Adrenal gland (tissue), 12 donors: ENCODE data around the gene SOX2. TPM values are rescaled to one million over a fixed set of nuclear protein-coding genes. Genes with fewer than 3 reads are reported as not detected.

ENCODE experiments used
- DNase-seq, 7 donors: peaks; one replicate each; pipeline ENCODE4 v3.0.0-alpha.2; 2019 to 2020
- H3K27ac ChIP-seq, 5 donors: fragments of 200-600 bp; sonication (generic) in 4 of 5; 1 replicate in 3 of 5; 2 replicates in 2 of 5; pipeline versions ENCODE4 v1.5.1 to v1.8.0; 2016 to 2020; ENCODE audit warnings: mild to moderate bottlenecking in 1 of 5
- H3K27me3 ChIP-seq: fragments of 200-600 bp; 2 replicates; pipeline ENCODE4 v1.8.0; 2021
- H3K36me3 ChIP-seq, 2 donors: fragments of 200-600 bp; replicated peaks in 1 of 2; 1 replicate in 1 of 2; 2 replicates in 1 of 2; pipeline versions ENCODE4 v1.5.1 to v1.8.0; 2018 to 2022
- H3K4me1 ChIP-seq, 2 donors: fragments of 200-600 bp; replicated peaks in 1 of 2; 1 replicate in 1 of 2; 2 replicates in 1 of 2; pipeline versions ENCODE4 v1.5.1 to v1.8.0; 2018 to 2021
- H3K4me3 ChIP-seq, 4 donors: fragments of 200-600 bp; sonication (generic) in 3 of 4; one replicate each; pipeline ENCODE4 v1.5.1; 2016 to 2018
- H3K9me3 ChIP-seq, 3 donors: fragments of 200-600 bp; sonication (generic) in 1 of 3; replicated peaks in 1 of 3; 1 replicate in 2 of 3; 2 replicates in 1 of 3; pipeline versions ENCODE4 v1.5.1 to v1.8.0; 2016 to 2021
- POLR2A ChIP-seq, 2 donors: fragments of 450-650 bp; IDR thresholded peaks; one replicate each; pipeline ENCODE4 v1.6.1; 2017; ENCODE audit warnings: antibody characterized with exemption in 2 of 2, mild to moderate bottlenecking in 2 of 2, moderate library complexity in 1 of 2
- WGBS, 4 donors: extraction: QIAGEN DNeasy Blood & Tissue Kit in 2 of 4; methylation state at CpG; one replicate each; pipeline versions ENCODE4 v1.1.5 to v1.1.7; 2013 to 2017; 5-methylcytosine and 5-hydroxymethylcytosine counted together
- intact Hi-C, 2 donors: fragments of 100-400 bp; cut with DNase I; formaldehyde crosslinking; loops; one replicate each; pipeline versions ENCODE4 v1.14.1 to v1.15.0; 2022 to 2023
- polyA plus RNA-seq, 3 donors: library from polyadenylated mRNA; stranded (reverse); fragments of 200-250 nt in 2 of 3; fragments of 350-450 nt in 1 of 3; fragmentation: Illumina TruSeq in 1 of 3; extraction: RNeasy Lipid Tissue Mini Kit (QIAGEN cat#74804) in 1 of 3; gene quantifications; one replicate each; pipeline ENCODE4 v1.2.3, GENCODE V29; 2013 to 2014
- total RNA-seq, 9 donors: library from RNA; depleted of rRNA in 4 of 9; stranded (reverse); fragments of >200 nt in 4 of 9; fragments of 120-200 nt in 1 of 9; fragmentation: NEBNext Ultra II Directional in 1 of 9; extraction: Animal tissue kit (Norgen Biotek cat#: 25700) in 1 of 9; gene quantifications; one replicate each; pipeline versions ENCODE4 v1.1.0 to v1.2.4, GENCODE V29; 2013 to 2023
- TF ChIP-seq, protein P1 (sequence below), 6 experiments: fragments of 450-650 bp in 4 of 6; fragments of 200-600 bp in 2 of 6; sonication (generic) in 1 of 6; IDR thresholded peaks; 1 replicate in 5 of 6; 2 replicates in 1 of 6; pipeline versions ENCODE4 v1.5.1 to v1.8.0; 2016 to 2021; ENCODE audit warnings: antibody characterized with exemption in 6 of 6, mild to moderate bottlenecking in 2 of 6, moderate library complexity in 1 of 6
- donor health status: healthy with polysubstance abuse.
- donor health status: Bipolar disorder and iron deficiency.
- donor health status: DM: yes; HTN: yes; CAD: no.
- donor health status: DM: no; HTN: no; CAD: no.
- donor health status: DM: no; HTN: no; CAD: no.
- donor health status: DM: yes; HTN: yes; CAD: no.

Gene SOX2
- total and polyA plus RNA-seq, 12 donors: 0.18 to 1.2 (median 0.54) TPM; not detected in 3

DNA sequence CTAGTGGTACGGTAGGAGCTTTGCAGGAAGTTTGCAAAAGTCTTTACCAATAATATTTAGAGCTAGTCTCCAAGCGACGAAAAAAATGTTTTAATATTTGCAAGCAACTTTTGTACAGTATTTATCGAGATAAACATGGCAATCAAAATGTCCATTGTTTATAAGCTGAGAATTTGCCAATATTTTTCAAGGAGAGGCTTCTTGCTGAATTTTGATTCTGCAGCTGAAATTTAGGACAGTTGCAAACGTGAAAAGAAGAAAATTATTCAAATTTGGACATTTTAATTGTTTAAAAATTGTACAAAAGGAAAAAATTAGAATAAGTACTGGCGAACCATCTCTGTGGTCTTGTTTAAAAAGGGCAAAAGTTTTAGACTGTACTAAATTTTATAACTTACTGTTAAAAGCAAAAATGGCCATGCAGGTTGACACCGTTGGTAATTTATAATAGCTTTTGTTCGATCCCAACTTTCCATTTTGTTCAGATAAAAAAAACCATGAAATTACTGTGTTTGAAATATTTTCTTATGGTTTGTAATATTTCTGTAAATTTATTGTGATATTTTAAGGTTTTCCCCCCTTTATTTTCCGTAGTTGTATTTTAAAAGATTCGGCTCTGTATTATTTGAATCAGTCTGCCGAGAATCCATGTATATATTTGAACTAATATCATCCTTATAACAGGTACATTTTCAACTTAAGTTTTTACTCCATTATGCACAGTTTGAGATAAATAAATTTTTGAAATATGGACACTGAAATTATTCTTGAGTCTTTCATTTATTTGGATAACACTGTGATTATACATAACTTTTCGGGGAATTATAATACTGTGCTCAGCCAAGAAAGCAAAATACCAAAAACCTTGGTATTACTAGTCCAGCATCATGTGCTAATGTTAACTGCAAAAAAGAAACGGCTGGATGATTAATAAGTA, 2.2 kb downstream of the SOX2 start:
- Histone ChIP-seq H3K27ac (no peak overlapping the region), H3K4me1 (peaks cover 8 to 12% of the 10 kb centered on the region in 2 donors), H3K36me3 (no peaks in the 10 kb centered on the region), H3K4me3 (no peak overlapping the region), H3K27me3 (peaks cover 96% of the 10 kb centered on the region), H3K9me3 (no peaks in the 10 kb centered on the region)
- WGBS, 4 donors: 21 to 32% (median 23%) methylated on average over 13 of the region's 13 CpGs
- intact Hi-C loops: loop anchor here (5.0 to 10.0 kb wide), 3 partner anchors 541 to 973 kb away; no protein-coding TSS in a partner anchor
- no peak for DNase-seq
- TF ChIP-seq, protein P1, sequence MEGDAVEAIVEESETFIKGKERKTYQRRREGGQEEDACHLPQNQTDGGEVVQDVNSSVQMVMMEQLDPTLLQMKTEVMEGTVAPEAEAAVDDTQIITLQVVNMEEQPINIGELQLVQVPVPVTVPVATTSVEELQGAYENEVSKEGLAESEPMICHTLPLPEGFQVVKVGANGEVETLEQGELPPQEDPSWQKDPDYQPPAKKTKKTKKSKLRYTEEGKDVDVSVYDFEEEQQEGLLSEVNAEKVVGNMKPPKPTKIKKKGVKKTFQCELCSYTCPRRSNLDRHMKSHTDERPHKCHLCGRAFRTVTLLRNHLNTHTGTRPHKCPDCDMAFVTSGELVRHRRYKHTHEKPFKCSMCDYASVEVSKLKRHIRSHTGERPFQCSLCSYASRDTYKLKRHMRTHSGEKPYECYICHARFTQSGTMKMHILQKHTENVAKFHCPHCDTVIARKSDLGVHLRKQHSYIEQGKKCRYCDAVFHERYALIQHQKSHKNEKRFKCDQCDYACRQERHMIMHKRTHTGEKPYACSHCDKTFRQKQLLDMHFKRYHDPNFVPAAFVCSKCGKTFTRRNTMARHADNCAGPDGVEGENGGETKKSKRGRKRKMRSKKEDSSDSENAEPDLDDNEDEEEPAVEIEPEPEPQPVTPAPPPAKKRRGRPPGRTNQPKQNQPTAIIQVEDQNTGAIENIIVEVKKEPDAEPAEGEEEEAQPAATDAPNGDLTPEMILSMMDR (IDR thresholded peaks at IDR 0.05): no peak
- no peak for TF ChIP-seq POLR2A (IDR thresholded peaks at IDR 0.05)

DNA sequence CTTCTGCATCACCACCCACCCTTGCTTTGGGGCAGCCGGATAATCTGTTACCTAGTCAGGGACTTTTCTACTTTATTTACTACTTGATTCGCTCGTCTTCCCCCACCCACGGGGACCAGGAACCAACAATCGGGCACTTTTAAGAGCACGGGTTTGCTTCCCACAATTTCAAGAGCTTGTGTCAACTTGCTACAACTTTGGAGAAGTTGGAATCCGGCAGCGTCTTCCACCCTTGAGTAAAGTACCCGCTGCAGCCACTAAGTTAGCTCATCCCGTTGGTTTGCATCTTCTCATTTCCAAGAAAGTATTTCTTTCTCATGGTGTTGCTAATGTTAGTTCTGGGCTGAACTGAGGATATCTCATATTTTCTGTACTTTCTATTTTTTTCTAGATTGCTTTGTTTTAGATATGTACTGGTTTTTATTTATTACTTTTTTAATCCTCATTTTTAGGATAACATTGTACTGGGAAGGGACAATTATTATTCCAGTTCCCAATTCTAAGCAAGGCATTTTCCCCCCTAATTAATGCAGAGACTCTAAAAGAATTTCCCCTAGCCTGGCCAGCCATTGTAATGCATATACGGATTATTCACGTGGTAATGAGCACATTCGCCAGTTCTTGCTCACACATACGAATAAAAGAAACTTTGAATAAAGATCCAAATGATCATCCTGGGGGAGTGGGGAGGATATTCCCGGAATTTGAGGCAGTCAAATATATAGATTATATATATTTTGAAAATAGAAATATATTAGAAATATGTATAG, 4.0 kb downstream of the SOX2 start:
- no peaks in the 10 kb centered on the region for H3K9me3 ChIP-seq
- WGBS, 4 donors: 13 to 23% (median 19%) methylated on average over 15 of the region's 15 CpGs
- H3K27ac ChIP-seq: no peak overlapping the region
- H3K4me3 ChIP-seq: no peak overlapping the region
- H3K27me3 ChIP-seq: peaks cover 96% of the 10 kb centered on the region
- peaks cover 8 to 12% of the 10 kb centered on the region in 2 donors for H3K4me1 ChIP-seq
- no peak for DNase-seq
- TF ChIP-seq POLR2A (IDR thresholded peaks at IDR 0.05): no peak
- TF ChIP-seq, protein P1 (IDR thresholded peaks at IDR 0.05): no peak
- H3K36me3 ChIP-seq: no peaks in the 10 kb centered on the region
- intact Hi-C loops: loop anchor here in 1 of 2 donors (10.0 kb wide), 1 partner anchor 539 kb away; no protein-coding TSS in a partner anchor

DNA sequence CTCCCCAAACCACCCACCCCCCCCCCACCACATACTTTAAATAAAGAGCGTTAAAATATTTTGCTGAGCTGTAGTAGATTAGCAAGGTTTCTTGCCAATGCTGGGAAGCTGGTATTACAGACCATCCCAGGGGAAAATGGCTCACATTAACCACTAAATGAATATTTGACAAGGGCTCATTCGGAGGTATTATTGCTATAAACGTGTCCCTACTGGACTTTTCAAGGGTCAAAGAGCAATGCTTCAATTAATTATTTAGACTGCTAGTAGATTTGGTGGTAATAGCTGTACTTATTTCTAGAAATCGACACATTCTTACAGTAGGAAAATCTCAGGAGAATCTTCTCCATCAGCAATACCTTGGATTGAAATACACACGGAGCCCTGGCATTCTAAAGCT, 5.2 kb downstream of the SOX2 start:
- no peak for DNase-seq
- intact Hi-C loops: loop anchor here in 1 of 2 donors (10.0 kb wide), 1 partner anchor 538 kb away; no protein-coding TSS in a partner anchor
- Histone ChIP-seq H3K9me3 (no peaks in the 10 kb centered on the region), H3K4me1 (peaks cover 3 to 6% of the 10 kb centered on the region in 2 donors), H3K36me3 (no peaks in the 10 kb centered on the region), H3K27ac (no peak overlapping the region), H3K4me3 (no peak overlapping the region), H3K27me3 (peaks cover 96% of the 10 kb centered on the region)
- TF ChIP-seq, protein P1 (IDR thresholded peaks at IDR 0.05): no peak
- no peak for TF ChIP-seq POLR2A (IDR thresholded peaks at IDR 0.05)
- 13 to 20% (median 15%) methylated on average over 5 of the region's 5 CpGs for WGBS, 4 donors
